Neural progenitor cell (in vitro differentiated cells): ENCODE results near the gene PHETA1. TPM values are rescaled to one million over a fixed set of nuclear protein-coding genes. Genes with fewer than 3 reads are reported as not detected.

Experiments used
- DNase-seq: peaks from one replicate; pipeline ENCODE4 v3.0.0-alpha.2; 2016; ENCODE audit warnings: low spot score
- H2AFZ ChIP-seq: fragments of 200-600 bp; sonication (generic); replicated peaks from 2 replicates; pipeline ENCODE4 v1.6.1; 2016; ENCODE audit warnings: antibody characterized with exemption
- H3F3A ChIP-seq: fragments of 200-600 bp; sonication (generic); 2 replicates; pipeline ENCODE4 v1.6.1; 2016; ENCODE audit warnings: antibody characterized with exemption, low read depth
- H3K27ac ChIP-seq: fragments of 200-600 bp; sonication (generic); 2 replicates; pipeline ENCODE4 v1.5.1; 2016; ENCODE audit warnings: mild to moderate bottlenecking
- H3K27me3 ChIP-seq: fragments of 200-600 bp; sonication (generic); 2 replicates; pipeline ENCODE4 v1.6.1; 2016; ENCODE audit warnings: mild to moderate bottlenecking, moderate library complexity
- H3K36me3 ChIP-seq: fragments of 200-600 bp; sonication (generic); 2 replicates; pipeline ENCODE4 v1.5.1; 2016
- H3K4me1 ChIP-seq: fragments of 200-600 bp; sonication (generic); 2 replicates; pipeline ENCODE4 v1.6.1; 2016; ENCODE audit warnings: mixed run types
- H3K4me2 ChIP-seq: fragments of 200-600 bp; sonication (generic); 2 replicates; pipeline ENCODE4 v1.6.1; 2016
- H3K4me3 ChIP-seq: fragments of 200-600 bp; sonication (generic); 2 replicates; pipeline ENCODE4 v1.5.1; 2016
- H3K79me2 ChIP-seq: fragments of 200-600 bp; sonication (generic); 2 replicates; pipeline ENCODE4 v1.6.1; 2016; ENCODE audit warnings: low read depth
- H3K9ac ChIP-seq: fragments of 200-600 bp; sonication (generic); 2 replicates; pipeline ENCODE4 v1.6.1; 2016
- H3K9me3 ChIP-seq: fragments of 200-600 bp; sonication (generic); 2 replicates; pipeline ENCODE4 v1.5.1; 2016; ENCODE audit warnings: low read depth
- H4K20me1 ChIP-seq: fragments of 200-600 bp; sonication (generic); 2 replicates; pipeline ENCODE4 v1.6.1; 2016; ENCODE audit warnings: low read depth
- H3K27ac Mint-ChIP-seq: 3 replicates; pipeline ENCODE4 v1.8.0; 2021; ENCODE audit warnings: mixed read lengths
- H3K27me3 Mint-ChIP-seq: 2 replicates; pipeline ENCODE4 v1.8.0; 2022; ENCODE audit warnings: low read depth, mild to moderate bottlenecking, inconsistent platforms, moderate library complexity, mixed read lengths; ENCODE audit not compliant: insufficient read depth
- H3K36me3 Mint-ChIP-seq: 3 replicates; pipeline ENCODE4 v1.8.0; 2021; ENCODE audit warnings: mixed read lengths
- H3K4me1 Mint-ChIP-seq: 3 replicates; pipeline ENCODE4 v1.8.0; 2021; ENCODE audit warnings: mixed read lengths
- H3K4me3 Mint-ChIP-seq: 3 replicates; pipeline ENCODE4 v1.8.0; 2021; ENCODE audit warnings: mild to moderate bottlenecking, moderate library complexity, mixed read lengths
- H3K9me3 Mint-ChIP-seq: 3 replicates; pipeline ENCODE4 v1.8.0; 2020; ENCODE audit warnings: mixed read lengths
- EZH2 ChIP-seq: fragments of 200-600 bp; sonication (generic); IDR thresholded peaks from 2 replicates; pipeline ENCODE4 v1.6.1; 2017; ENCODE audit warnings: antibody characterized with exemption, mild to moderate bottlenecking, moderate library complexity
- EZH2phosphoT487 ChIP-seq: fragments of 200-600 bp; sonication (generic); IDR thresholded peaks from 2 replicates; pipeline ENCODE4 v1.6.1; 2017; ENCODE audit warnings: antibody characterized with exemption
- total RNA-seq: library from RNA; depleted of rRNA; stranded (reverse); fragments of >200 nt; gene quantifications from 2 replicates; pipeline ENCODE4 v1.2.3, GENCODE V29; 2015; ENCODE audit warnings: low replicate concordance
- TF ChIP-seq, protein P1 (sequence below): fragments of 200-600 bp; sonication (generic); IDR thresholded peaks from 2 replicates; pipeline ENCODE4 v1.5.1; 2017; ENCODE audit warnings: antibody characterized with exemption, mild to moderate bottlenecking

The PHETA1 gene
- total RNA-seq, 1 donor from 2014 or later: 1.5 TPM

DNA sequence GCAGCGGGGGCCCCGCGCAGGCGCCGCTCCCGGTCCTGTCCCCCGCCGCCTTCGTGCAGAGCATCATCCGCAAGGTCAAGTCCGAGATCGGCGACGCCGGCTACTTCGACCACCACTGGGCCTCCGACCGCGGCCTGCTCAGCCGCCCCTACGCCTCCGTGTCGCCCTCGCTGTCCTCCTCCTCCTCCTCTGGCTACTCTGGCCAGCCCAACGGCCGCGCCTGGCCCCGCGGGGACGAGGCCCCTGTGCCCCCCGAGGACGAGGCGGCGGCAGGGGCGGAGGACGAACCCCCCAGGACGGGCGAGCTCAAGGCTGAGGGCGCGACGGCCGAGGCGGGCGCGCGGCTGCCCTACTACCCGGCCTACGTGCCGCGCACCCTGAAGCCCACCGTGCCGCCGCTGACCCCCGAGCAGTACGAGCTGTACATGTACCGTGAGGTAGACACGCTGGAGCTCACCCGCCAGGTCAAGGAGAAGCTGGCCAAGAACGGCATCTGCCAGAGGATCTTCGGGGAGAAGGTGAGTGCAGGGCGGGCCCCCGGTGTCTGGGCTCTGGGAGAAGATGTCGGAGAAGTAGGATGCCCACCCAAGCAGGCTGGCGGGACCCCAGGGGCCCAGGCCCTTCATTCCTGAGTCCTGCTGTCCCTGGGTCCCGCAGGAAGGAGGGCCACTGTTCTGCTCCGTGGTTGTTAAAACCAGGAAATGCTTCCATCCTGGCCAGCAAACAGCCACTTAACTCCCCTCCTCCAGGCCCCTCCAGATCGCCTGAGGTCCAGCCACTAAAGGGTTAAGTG, 48.4 kb downstream of the PHETA1 start:
- Mint-ChIP-seq H3K9me3 (no peaks in the 10 kb centered on the region), H3K27ac (no peak overlapping the region)

DNA sequence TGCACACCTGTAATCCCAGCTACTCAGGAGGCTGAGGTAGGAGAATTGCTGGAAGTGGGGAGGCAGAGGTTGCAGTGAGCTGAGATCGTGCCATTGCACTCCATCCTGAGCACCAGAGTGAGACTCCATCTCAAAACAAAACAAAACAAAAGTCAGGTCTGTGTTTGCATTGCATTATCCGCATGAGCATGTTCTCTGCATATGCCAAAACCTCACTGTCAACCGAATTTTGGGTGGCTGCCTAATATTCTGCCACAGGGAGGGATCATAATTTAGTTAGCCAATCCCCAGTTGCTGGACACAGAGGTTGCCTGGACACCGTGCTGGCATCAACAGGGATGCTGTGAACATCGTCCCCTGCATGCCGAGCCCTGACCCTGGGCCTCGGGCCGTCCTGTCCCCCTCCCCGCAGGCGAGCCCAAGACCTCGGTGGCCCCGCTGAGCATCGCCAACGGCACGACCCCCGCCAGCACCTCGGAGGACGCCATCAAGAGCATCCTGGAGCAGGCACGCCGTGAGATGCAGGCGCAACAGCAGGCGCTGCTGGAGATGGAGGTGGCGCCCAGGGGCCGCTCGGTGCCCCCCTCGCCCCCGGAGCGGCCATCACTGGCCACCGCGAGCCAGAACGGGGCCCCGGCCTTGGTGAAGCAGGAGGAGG, 49.2 kb downstream of the PHETA1 start:
- Histone ChIP-seq H4K20me1 (no peaks in the 10 kb centered on the region), H3K4me3 (no peak overlapping the region), H3F3A (no peaks in the 10 kb centered on the region), H3K79me2 (no peaks in the 10 kb centered on the region), H3K9me3 (no peaks in the 10 kb centered on the region), H3K4me1 (no peaks in the 10 kb centered on the region), H3K27me3 (no peaks in the 10 kb centered on the region), H3K36me3 (no peaks in the 10 kb centered on the region), H2AFZ (no peak overlapping the region), H3K27ac (no peak overlapping the region), H3K9ac (no peak overlapping the region), H3K4me2 (no peak overlapping the region)
- H3K4me1 Mint-ChIP-seq: no peaks in the 10 kb centered on the region
- H3K36me3 Mint-ChIP-seq: peaks cover 1% of the 10 kb centered on the region
- H3K27ac Mint-ChIP-seq: no peak overlapping the region
- no peaks in the 10 kb centered on the region for H3K9me3 Mint-ChIP-seq
- no peak for DNase-seq
- TF ChIP-seq, protein P1, sequence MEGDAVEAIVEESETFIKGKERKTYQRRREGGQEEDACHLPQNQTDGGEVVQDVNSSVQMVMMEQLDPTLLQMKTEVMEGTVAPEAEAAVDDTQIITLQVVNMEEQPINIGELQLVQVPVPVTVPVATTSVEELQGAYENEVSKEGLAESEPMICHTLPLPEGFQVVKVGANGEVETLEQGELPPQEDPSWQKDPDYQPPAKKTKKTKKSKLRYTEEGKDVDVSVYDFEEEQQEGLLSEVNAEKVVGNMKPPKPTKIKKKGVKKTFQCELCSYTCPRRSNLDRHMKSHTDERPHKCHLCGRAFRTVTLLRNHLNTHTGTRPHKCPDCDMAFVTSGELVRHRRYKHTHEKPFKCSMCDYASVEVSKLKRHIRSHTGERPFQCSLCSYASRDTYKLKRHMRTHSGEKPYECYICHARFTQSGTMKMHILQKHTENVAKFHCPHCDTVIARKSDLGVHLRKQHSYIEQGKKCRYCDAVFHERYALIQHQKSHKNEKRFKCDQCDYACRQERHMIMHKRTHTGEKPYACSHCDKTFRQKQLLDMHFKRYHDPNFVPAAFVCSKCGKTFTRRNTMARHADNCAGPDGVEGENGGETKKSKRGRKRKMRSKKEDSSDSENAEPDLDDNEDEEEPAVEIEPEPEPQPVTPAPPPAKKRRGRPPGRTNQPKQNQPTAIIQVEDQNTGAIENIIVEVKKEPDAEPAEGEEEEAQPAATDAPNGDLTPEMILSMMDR: no peak
- TF ChIP-seq EZH2phosphoT487 (no peak), EZH2 (no peak)
- H3K27me3 Mint-ChIP-seq: peaks cover 2% of the 10 kb centered on the region
- no peak overlapping the region for H3K4me3 Mint-ChIP-seq

More for the DNA sequence above, 48.4 kb downstream of the PHETA1 start:
- Histone ChIP-seq H2AFZ (no peak overlapping the region), H3F3A (no peaks in the 10 kb centered on the region), H3K4me3 (no peak overlapping the region), H3K27me3 (no peaks in the 10 kb centered on the region), H4K20me1 (no peaks in the 10 kb centered on the region), H3K4me2 (no peak overlapping the region), H3K9ac (no peak overlapping the region), H3K36me3 (no peaks in the 10 kb centered on the region), H3K79me2 (no peaks in the 10 kb centered on the region), H3K27ac (no peak overlapping the region), H3K4me1 (no peaks in the 10 kb centered on the region), H3K9me3 (no peaks in the 10 kb centered on the region)
- H3K36me3 Mint-ChIP-seq: peaks cover 1% of the 10 kb centered on the region
- peaks cover 2% of the 10 kb centered on the region for H3K4me1 Mint-ChIP-seq
- no peak for DNase-seq
- TF ChIP-seq, protein P1: no peak
- no peak for TF ChIP-seq EZH2phosphoT487
- H3K4me3 Mint-ChIP-seq: no peak overlapping the region
- no peaks in the 10 kb centered on the region for H3K27me3 Mint-ChIP-seq

DNA sequence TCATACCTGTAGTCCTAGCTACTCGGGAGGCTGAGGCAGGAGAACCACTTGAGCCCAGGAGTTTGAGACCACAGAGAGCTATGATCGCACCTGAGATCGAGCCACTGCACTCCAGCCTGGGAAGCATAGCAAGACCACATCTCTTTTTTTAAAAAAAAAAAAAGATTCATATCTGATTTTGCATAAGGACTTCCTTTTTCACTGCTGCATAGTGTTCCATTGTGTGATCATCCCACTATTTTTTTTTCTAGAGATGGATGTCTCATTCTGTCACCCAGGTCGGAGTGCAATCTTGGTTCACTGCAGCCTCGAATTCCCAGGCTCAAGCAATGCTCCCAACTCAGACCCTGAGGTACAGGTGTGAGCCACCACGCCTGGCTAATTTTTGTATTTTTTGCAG, 50.4 kb downstream of the PHETA1 start:
- Mint-ChIP-seq H3K4me3 (no peak overlapping the region), H3K36me3 (peaks cover 1% of the 10 kb centered on the region), H3K4me1 (peaks cover 2% of the 10 kb centered on the region), H3K27ac (no peak overlapping the region), H3K9me3 (no peaks in the 10 kb centered on the region), H3K27me3 (peaks cover 2% of the 10 kb centered on the region)
- H3K9ac ChIP-seq: no peak overlapping the region
- H3K36me3 ChIP-seq: no peaks in the 10 kb centered on the region
- TF ChIP-seq, protein P1: no peak
- TF ChIP-seq EZH2 (no peak), EZH2phosphoT487 (no peak)
- no peaks in the 10 kb centered on the region for H3K9me3 ChIP-seq
- H3K79me2 ChIP-seq: no peaks in the 10 kb centered on the region
- no peaks in the 10 kb centered on the region for H3K27me3 ChIP-seq
- H2AFZ ChIP-seq: no peak overlapping the region
- no peaks in the 10 kb centered on the region for H3F3A ChIP-seq
- H3K27ac ChIP-seq: no peak overlapping the region
- no peaks in the 10 kb centered on the region for H3K4me1 ChIP-seq
- H3K4me3 ChIP-seq: no peak overlapping the region
- H4K20me1 ChIP-seq: no peaks in the 10 kb centered on the region
- DNase-seq: no peak
- H3K4me2 ChIP-seq: no peak overlapping the region
